Calu3 (cell line): ENCODE data around the gene RFX6. TPM values are rescaled to one million over a fixed set of nuclear protein-coding genes. Genes with fewer than 3 reads are reported as not detected.

Experiments
- BruUV-seq: library from RNA; stranded (reverse); fragments of 400-500 nt; replicated peaks from 2 replicates; lab custom pipeline; 2021; lab: Mats Ljungman, UMichigan
- CTCF ChIA-PET: fragments of 300-600 bp; sonication (Branson Sonifier 250); formaldehyde crosslinking; loops from one replicate; lab custom pipeline; 2022; ENCODE audit warnings: antibody characterized with exemption; lab: Charles Lee
- DNase-seq: peaks from one replicate; pipeline ENCODE4 v3.0.0; 2022
- H3K27ac Mint-ChIP-seq: one replicate; pipeline ENCODE4 v1.8.0; 2022; ENCODE audit warnings: mixed read lengths; ENCODE audit not compliant: unreplicated experiment
- H3K27me3 Mint-ChIP-seq: one replicate; pipeline ENCODE4 v1.8.0; 2022; ENCODE audit warnings: mixed read lengths; ENCODE audit not compliant: unreplicated experiment
- H3K36me3 Mint-ChIP-seq: one replicate; pipeline ENCODE4 v1.8.0; 2022; ENCODE audit warnings: mild to moderate bottlenecking, moderate library complexity, mixed read lengths; ENCODE audit not compliant: insufficient read depth, unreplicated experiment
- H3K4me1 Mint-ChIP-seq: one replicate; pipeline ENCODE4 v1.8.0; 2022; ENCODE audit warnings: mild to moderate bottlenecking, low read depth, mixed read lengths; ENCODE audit not compliant: unreplicated experiment
- H3K4me3 Mint-ChIP-seq: one replicate; pipeline ENCODE4 v1.8.0; 2022; ENCODE audit warnings: mild to moderate bottlenecking, low read depth, moderate library complexity, mixed read lengths; ENCODE audit not compliant: unreplicated experiment
- H3K9me3 Mint-ChIP-seq: one replicate; pipeline ENCODE4 v1.8.0; 2022; ENCODE audit warnings: low read depth, mixed read lengths; ENCODE audit not compliant: unreplicated experiment
- CTCF ChIP-seq: fragments of 200-600 bp; IDR thresholded peaks from one replicate; pipeline ENCODE4 v1.8.0; 2022; ENCODE audit warnings: antibody characterized with exemption; ENCODE audit not compliant: unreplicated experiment
- intact Hi-C: fragments of 100-400 bp; cut with micrococcal nuclease; formaldehyde crosslinking; loops from one replicate; pipeline ENCODE4 v1.10.0; 2022; ENCODE audit not compliant: unreplicated experiment
- total RNA-seq: library from RNA; stranded (reverse); gene quantifications from 2 replicates; pipeline ENCODE4 v1.2.3, GENCODE V29; 2022

The RFX6 gene
- total RNA-seq, 1 experiment from 2014 or later, result not detected

- no peaks in the 10 kb centered on the region for H3K27me3 Mint-ChIP-seq
- no peaks in the 10 kb centered on the region for H3K9me3 Mint-ChIP-seq
- H3K27ac Mint-ChIP-seq, result no peak overlapping the region
- peaks cover 16% of the 10 kb centered on the region for H3K4me1 Mint-ChIP-seq
- H3K36me3 Mint-ChIP-seq, result no peaks in the 10 kb centered on the region
- intact Hi-C loops, result no loop called here
- no peak overlapping the region for H3K4me3 Mint-ChIP-seq
- TF ChIP-seq CTCF, result no peak
- CTCF ChIA-PET, result no interaction called here
- DNase-seq, result no peak
- no TSS peak for BruUV-seq
Measured at GRCh38 chr6:116941727-116942126, 64.7 kb downstream of the RFX6 start.

- no peak for DNase-seq
- CTCF ChIA-PET, result no interaction called here
- Mint-ChIP-seq H3K4me1 (peaks cover 45% of the 10 kb centered on the region), H3K36me3 (no peaks in the 10 kb centered on the region), H3K9me3 (no peaks in the 10 kb centered on the region), H3K4me3 (no peak overlapping the region), H3K27me3 (no peaks in the 10 kb centered on the region), H3K27ac (no peak overlapping the region)
- no peak for TF ChIP-seq CTCF
- BruUV-seq, result no TSS peak
- intact Hi-C loops, result no loop called here
Measured at GRCh38 chr6:116945809-116946208, 68.8 kb downstream of the RFX6 start.

GRCh38 chr6:116948533-116949304 lies 71.7 kb downstream of the RFX6 start:
- BruUV-seq, result no TSS peak
- H3K36me3 Mint-ChIP-seq, result no peaks in the 10 kb centered on the region
- no peaks in the 10 kb centered on the region for H3K27me3 Mint-ChIP-seq
- H3K4me3 Mint-ChIP-seq, result no peak overlapping the region
- no peak overlapping the region for H3K27ac Mint-ChIP-seq
- peaks cover 53% of the 10 kb centered on the region for H3K4me1 Mint-ChIP-seq
- CTCF ChIA-PET, result no interaction called here
- DNase-seq, result no peak
- intact Hi-C loops, result no loop called here
- no peak for TF ChIP-seq CTCF
- no peaks in the 10 kb centered on the region for H3K9me3 Mint-ChIP-seq

GRCh38 chr6:116949964-116950363 lies 72.9 kb downstream of the RFX6 start:
- intact Hi-C loops, result no loop called here
- H3K36me3 Mint-ChIP-seq, result no peaks in the 10 kb centered on the region
- no peak overlapping the region for H3K27ac Mint-ChIP-seq
- BruUV-seq, result no TSS peak
- H3K27me3 Mint-ChIP-seq, result no peaks in the 10 kb centered on the region
- CTCF ChIA-PET, result interaction anchor here (0.6 kb wide), 1 partner anchor 106 kb away, joined by 3 read pairs; no protein-coding TSS in a partner anchor
- H3K9me3 Mint-ChIP-seq, result no peaks in the 10 kb centered on the region
- TF ChIP-seq CTCF, result no peak
- peaks cover 53% of the 10 kb centered on the region for H3K4me1 Mint-ChIP-seq
- no peak overlapping the region for H3K4me3 Mint-ChIP-seq
- DNase-seq, result no peak
